Tibial artery (tissue), 4 donors: ENCODE results near the gene DUOXA1.

Source experiments
- DNase-seq, 2 donors: peaks; one replicate each; pipeline ENCODE4 v3.0.0-alpha.2; 2019
- H3K27ac ChIP-seq, 2 donors: fragments of 200-600 bp; sonication (generic) in 1 of 2; 1 replicate in 1 of 2; 2 replicates in 1 of 2; pipeline ENCODE4 v1.5.1; 2018 to 2019; ENCODE audit warnings: mild to moderate bottlenecking in 1 of 2
- H3K27me3 ChIP-seq, 2 donors: fragments of 200-600 bp; sonication (generic) in 1 of 2; one replicate each; pipeline versions ENCODE4 v1.5.1 to v1.6.0; 2016 to 2019
- H3K36me3 ChIP-seq, 3 donors: fragments of 200-600 bp; sonication (generic) in 2 of 3; one replicate each; pipeline ENCODE4 v1.5.1; 2016 to 2019; ENCODE audit warnings: mild to moderate bottlenecking in 2 of 3
- H3K4me1 ChIP-seq, 4 donors: fragments of 200-600 bp; sonication (generic) in 2 of 4; 1 replicate in 3 of 4; 2 replicates in 1 of 4; pipeline ENCODE4 v1.5.1; 2016 to 2019
- H3K4me3 ChIP-seq, 2 donors: fragments of 200-600 bp; sonication (generic) in 1 of 2; 1 replicate in 1 of 2; 2 replicates in 1 of 2; pipeline ENCODE4 v1.5.1; 2018 to 2019; ENCODE audit warnings: mild to moderate bottlenecking in 2 of 2
- H3K9me3 ChIP-seq, 3 donors: fragments of 200-600 bp; sonication (generic) in 1 of 3; one replicate each; pipeline ENCODE4 v1.5.1; 2016 to 2019
- intact Hi-C: fragments of 100-400 bp; cut with DNase I; formaldehyde crosslinking; loops from one replicate; pipeline ENCODE4 v1.15.0; 2023; ENCODE audit warnings: low total_unique reads
- TF ChIP-seq, protein P1 (sequence below), 2 experiments: fragments of 200-600 bp in 1 of 2; fragments of 450-650 bp in 1 of 2; IDR thresholded peaks; one replicate each; pipeline ENCODE4 v1.5.1; 2017 to 2019; ENCODE audit warnings: antibody characterized with exemption in 2 of 2, mild to moderate bottlenecking in 1 of 2, moderate library complexity in 1 of 2

DUOXA1 gene

DNA sequence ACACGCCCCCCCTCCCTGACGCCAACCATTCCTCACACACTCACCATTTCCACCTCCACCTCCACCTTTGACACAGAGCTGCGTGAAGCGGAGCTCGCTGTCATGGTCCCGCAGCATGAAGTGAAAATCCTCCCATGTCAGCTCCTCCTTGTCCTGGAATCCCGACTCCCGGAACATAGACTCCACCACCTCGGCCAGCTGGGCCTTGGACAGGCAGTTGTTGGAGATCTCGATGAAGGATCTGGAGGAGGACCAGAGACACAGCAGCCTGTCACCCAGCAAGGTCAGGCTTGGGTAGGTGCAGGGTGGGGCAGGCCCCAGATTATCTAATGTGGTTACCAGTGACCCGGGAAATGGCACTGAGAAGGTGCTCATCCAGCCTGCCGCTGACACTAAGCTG, 27.9 kb downstream of the DUOXA1 start:
- no peaks in the 10 kb centered on the region for H3K36me3 ChIP-seq
- no peaks in the 10 kb centered on the region for H3K4me1 ChIP-seq
- peak in 1 of 2 donors; percentile 53 for DNase-seq
- H3K9me3 ChIP-seq: no peaks in the 10 kb centered on the region
- TF ChIP-seq, protein P1, sequence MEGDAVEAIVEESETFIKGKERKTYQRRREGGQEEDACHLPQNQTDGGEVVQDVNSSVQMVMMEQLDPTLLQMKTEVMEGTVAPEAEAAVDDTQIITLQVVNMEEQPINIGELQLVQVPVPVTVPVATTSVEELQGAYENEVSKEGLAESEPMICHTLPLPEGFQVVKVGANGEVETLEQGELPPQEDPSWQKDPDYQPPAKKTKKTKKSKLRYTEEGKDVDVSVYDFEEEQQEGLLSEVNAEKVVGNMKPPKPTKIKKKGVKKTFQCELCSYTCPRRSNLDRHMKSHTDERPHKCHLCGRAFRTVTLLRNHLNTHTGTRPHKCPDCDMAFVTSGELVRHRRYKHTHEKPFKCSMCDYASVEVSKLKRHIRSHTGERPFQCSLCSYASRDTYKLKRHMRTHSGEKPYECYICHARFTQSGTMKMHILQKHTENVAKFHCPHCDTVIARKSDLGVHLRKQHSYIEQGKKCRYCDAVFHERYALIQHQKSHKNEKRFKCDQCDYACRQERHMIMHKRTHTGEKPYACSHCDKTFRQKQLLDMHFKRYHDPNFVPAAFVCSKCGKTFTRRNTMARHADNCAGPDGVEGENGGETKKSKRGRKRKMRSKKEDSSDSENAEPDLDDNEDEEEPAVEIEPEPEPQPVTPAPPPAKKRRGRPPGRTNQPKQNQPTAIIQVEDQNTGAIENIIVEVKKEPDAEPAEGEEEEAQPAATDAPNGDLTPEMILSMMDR (IDR thresholded peaks at IDR 0.05): no peak
- no peak overlapping the region for H3K4me3 ChIP-seq
- intact Hi-C loops: no loop called here
- H3K27me3 ChIP-seq: peaks cover 0 to 15% of the 10 kb centered on the region in 2 donors
- H3K27ac ChIP-seq: no peak overlapping the region

DNA sequence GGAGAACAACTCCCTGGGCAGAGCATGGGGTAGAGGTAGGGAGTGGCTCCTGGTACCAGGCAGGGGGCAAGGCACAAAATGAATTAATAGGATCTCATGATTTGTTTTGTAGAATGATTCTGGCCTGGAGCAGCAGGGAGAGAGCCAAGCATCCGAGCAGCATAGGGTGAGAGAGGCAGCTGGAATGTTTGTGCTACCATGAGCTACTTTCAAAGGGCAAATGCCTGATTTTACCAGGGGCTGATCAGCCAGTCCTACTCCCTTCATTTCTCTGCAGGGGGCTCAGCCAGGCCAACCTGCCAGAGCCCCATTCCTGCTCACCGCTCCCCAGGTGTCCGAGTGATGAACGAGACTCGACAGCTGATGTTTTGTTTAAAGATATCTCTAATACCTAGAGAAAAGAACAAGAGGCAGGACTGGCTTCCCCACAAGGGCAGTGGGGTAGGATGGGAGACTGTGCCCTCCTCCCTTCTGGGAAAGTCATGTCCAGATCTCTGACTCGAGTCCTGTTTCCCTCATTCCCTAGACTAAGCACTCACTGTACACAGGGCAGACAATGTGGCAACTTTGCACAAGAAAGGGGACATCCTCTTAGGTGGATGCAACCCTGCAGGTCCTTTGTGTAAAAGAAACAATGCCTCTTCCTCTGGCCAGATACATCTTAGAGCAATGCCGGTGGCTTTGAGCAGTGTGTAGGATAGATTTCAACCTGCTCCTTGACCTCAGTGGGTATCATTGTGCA, 28.6 kb downstream of the DUOXA1 start:
- no peak overlapping the region for H3K27ac ChIP-seq
- TF ChIP-seq, protein P1 (IDR thresholded peaks at IDR 0.05): no peak
- no peaks in the 10 kb centered on the region for H3K36me3 ChIP-seq
- intact Hi-C loops: no loop called here
- DNase-seq: no peak
- H3K4me1 ChIP-seq: no peaks in the 10 kb centered on the region
- H3K9me3 ChIP-seq: no peaks in the 10 kb centered on the region
- peaks cover 0 to 13% of the 10 kb centered on the region in 2 donors for H3K27me3 ChIP-seq
- no peak overlapping the region for H3K4me3 ChIP-seq

DNA sequence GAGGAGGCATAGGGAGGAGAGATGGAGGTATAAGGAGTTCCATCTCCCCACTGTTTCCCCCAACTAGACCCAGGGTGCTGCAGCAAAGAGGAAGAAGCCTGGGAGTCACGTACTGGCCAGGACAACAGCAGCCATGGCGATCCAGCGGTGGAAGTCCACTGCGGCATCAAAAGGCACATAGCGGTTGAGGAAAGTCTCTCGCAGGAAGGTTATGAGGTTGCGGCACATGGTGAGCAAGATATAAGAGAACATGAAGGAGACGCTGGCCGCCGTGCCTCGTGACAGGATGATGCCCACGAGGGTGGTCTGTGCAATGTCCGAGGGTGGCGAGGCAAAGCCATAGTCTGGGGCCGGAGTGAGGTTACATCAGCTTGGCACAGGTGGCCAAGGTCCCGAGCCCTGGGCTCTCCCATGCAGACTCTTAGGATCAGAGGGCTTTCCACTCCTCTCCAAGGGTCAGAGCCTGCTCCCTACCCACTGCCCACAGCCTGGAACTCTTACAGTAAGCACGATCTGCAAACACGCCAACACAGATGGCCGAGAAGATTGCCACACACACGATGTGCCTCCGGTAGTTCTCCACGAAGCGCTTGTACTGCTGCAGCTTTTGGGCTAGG, 30.0 kb downstream of the DUOXA1 start:
- peaks cover 0 to 7% of the 10 kb centered on the region in 2 donors for H3K27me3 ChIP-seq
- TF ChIP-seq, protein P1 (IDR thresholded peaks at IDR 0.05): no peak
- no peaks in the 10 kb centered on the region for H3K9me3 ChIP-seq
- H3K4me1 ChIP-seq: no peaks in the 10 kb centered on the region
- H3K36me3 ChIP-seq: no peaks in the 10 kb centered on the region
- intact Hi-C loops: no loop called here
- H3K27ac ChIP-seq: no peak overlapping the region
- peak in 1 of 2 donors; percentile 51 for DNase-seq
- no peak overlapping the region for H3K4me3 ChIP-seq

DNA sequence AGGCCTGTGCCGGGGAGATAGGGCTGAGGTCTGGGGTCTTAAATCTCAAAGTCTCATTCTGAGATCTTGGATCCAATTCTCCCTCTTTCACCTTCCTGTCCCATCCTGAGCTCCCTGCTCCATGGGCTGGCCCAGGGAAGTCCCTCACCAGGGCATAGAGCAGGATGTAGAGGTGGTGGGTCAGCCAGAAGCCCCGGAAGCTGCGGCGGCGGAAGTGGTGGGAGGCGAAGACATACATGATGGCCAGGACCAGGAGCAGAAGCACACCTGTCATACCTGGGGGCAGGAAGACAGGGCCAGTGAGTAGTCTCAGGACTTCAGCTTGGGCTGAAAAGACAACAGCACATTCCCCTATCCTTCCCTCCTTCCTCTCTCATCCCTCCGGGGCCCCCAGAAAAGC, 32.2 kb downstream of the DUOXA1 start:
- Histone ChIP-seq H3K4me3 (no peak overlapping the region), H3K27ac (no peak overlapping the region), H3K4me1 (no peaks in the 10 kb centered on the region), H3K36me3 (no peaks in the 10 kb centered on the region), H3K9me3 (no peaks in the 10 kb centered on the region), H3K27me3 (peaks cover 0 to 7% of the 10 kb centered on the region in 2 donors)
- intact Hi-C loops: no loop called here
- DNase-seq: peak in 1 of 2 donors; percentile 46
- TF ChIP-seq, protein P1 (IDR thresholded peaks at IDR 0.05): no peak

DNA sequence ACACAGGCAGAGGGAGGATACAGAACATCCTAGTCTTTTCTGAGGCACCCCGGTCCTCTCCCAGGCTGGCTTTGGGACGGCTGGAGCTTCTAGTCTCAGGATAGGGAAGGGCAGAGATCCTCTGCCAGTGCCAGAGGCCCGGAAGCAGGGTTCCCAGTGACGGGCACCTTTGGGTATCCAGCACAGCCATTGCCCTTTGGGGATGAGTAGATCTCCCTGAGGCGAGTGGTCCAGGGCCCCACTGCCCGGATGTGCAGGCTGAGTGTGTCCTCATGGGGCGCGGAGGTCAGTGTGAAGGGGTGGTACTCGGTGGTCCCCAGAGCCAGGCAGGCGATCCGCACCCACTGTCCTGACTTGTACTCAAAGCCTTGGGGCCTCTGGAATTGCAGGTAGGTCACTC, 34.0 kb downstream of the DUOXA1 start:
- DNase-seq: peak in 1 of 2 donors; percentile 59
- intact Hi-C loops: no loop called here

More for the DNA sequence above, 34.0 kb downstream of the DUOXA1 start:
- TF ChIP-seq, protein P1 (IDR thresholded peaks at IDR 0.05): no peak
- no peak overlapping the region for H3K27ac ChIP-seq
- H3K4me1 ChIP-seq: no peaks in the 10 kb centered on the region
- H3K36me3 ChIP-seq: no peaks in the 10 kb centered on the region
- peaks cover 0 to 4% of the 10 kb centered on the region in 2 donors for H3K27me3 ChIP-seq
- H3K9me3 ChIP-seq: no peaks in the 10 kb centered on the region
- H3K4me3 ChIP-seq: no peak overlapping the region
